HG03064 (cell line): ENCODE data around the gene JMJD1C.
"Not testable (repeated sequence)": the region's sequence is repeated elsewhere in the genome, so short reads cannot be mapped to it uniquely, and the experiment has no call there.

Experiments
- ATAC-seq: cut with Tn5 transposase; IDR thresholded peaks from one replicate; pipeline ENCODE4 v1.9.1; 2021; ENCODE audit warnings: low read depth; ENCODE audit not compliant: unreplicated experiment

The JMJD1C gene

DNA sequence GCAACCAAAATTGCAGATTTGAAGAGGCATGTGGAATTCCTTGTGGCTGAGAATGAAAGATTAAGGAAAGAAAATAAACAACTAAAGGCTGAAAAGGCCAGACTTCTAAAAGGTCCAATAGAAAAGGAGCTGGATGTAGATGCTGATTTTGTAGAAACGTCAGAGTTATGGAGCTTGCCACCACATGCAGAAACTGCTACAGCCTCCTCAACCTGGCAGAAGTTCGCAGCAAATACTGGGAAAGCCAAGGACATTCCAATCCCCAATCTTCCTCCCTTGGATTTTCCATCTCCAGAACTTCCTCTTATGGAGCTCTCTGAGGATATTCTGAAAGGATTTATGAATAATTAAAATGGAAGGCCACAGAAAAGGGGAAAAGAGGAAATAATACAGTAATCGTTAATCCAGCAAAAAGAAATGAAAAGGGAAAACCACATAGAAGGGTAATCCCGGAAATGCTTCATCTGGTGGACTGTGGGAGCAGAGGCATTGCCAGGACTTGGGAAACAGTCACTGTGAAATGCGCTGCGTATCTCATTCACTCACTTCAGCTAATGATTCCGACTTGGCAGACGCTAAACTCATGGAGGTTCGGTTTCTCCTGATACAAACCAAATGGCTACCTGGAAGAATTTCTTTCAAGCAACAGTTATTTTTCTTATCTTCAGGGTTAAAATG lies 311.8 kb downstream of the JMJD1C start:
- not testable (repeated sequence) for ATAC-seq

DNA sequence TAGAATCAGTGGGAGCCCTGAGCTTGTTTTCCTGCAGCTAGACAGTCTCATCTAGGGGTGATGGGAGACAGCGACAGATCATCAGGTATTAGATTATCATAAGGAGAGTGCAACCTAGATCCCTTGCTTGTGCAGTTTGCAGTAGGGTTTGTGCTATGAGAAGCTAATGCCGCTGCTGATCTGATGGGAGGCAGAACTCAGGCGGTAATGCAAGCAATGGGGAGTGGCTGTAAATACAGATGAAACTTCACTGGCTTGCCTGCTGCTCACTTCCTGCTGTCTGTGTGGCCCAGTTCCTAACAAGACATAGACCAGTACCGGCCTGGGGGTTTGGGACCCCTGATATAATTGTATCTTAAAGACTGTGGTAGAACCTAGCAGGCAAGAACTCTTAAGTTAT lies 315.0 kb downstream of the JMJD1C start:
- ATAC-seq, result no peak

DNA sequence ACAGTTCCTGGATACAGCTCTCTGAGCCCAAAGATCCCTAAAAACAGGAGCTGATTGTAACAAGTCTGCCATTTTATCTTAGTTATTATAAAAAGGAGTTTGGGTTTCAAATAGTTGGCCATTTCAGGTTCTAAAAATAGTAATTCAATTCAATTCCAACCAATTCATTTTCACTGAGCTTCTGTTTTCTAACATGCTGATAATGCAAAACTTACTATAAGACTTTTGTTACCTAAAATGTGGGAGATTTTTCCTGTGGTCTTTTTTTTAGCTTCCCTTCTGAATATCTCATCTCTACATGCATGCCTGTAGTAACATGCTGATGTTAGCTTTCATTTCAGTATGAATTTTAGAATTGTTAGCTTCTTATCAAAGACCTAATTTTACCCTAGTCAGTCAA lies 319.3 kb downstream of the JMJD1C start:
- no peak for ATAC-seq

DNA sequence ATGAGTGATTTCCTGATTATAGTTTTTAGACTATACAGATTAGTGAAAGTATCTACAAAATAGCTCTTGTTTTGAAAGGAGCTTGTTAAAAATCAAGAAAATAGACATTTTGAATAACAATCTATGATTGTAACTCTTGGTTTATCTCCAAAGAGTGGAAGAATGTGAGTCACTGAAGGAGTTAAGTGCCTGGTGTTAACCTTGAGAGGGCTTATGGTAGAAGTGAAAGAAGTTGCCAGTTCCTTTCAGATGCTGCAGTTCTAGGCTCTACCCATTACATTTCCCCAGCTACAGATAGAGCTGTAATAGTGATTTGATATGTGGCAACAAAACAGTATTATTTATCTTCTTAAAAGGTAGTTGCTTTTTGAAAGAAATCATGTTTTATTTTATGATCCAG lies 320.0 kb downstream of the JMJD1C start:
- ATAC-seq, result no peak

DNA sequence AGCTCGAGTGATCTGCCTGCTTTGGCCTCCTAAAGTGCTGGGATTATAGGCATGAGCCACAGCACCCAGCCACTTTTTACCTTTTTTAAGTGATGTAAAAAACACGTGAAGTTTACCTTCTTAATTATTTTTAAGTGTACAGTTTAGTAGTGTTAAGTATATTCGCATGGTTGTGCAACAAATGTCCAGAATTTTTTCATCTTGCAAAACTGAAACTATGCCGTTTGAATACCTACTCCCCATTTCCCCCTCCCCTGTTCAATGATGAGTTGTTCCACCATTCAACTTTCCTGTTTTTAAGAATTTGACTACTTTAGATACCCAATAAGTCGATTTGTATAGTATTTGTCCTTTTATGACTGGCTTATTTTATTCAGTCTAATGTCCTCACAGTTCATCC lies 321.8 kb downstream of the JMJD1C start:
- no peak for ATAC-seq

DNA sequence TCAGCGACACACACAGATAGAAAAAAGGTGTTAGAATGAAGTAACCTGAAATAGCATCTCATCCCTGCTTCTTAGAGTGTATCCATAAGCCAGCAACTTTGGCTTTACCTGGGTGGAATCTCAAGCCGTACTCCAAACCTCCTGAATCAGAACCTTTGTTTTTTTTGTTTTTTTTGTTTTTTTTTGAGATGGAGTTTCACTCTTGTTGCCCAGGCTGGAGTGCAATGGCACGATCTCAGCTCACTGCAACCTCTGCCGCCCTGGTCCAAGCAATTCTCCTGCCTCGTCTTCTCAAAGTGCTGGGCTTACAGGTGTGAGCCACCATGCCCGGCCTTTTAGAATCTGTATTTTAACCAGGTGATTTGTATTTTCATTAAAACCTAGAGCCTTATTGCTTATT lies 323.6 kb downstream of the JMJD1C start:
- ATAC-seq, result no peak

DNA sequence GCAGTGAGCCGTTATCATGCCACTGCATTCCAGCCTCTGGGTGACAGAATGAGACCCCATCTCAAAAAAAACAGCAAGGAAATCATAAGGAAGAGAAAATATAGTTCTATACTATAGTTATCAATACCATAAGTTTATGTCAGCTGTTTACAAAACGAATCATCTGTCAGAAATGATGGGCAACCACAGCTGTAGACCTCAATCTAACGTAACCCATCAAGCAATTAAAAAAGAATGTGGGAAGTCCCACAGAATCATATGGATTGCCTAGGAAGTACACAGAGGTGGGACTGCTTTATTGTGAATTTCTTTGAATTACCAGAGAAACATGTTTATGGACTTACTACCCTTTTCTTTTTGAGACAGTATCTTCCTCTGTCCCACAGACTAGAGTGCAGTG lies 325.7 kb downstream of the JMJD1C start:
- ATAC-seq, result no peak

DNA sequence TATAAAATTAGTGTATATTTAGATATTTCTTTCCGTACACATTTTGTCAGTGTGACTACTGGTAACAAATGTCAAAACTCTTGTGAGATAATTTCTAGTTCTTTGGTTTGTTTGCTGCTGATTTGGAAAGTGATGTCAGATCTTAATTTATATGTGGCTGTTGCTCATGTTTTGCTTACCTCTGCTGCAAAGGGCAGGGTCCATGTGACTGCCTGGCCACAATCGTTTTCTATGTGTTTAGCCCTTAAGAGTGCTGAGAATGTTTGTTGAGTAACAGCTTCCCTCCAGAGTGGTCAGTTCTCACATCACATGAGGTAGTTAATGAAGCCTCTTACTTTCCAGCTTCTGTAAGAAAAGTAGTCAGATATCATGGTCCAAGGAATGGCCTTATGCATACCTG lies 328.5 kb downstream of the JMJD1C start:
- ATAC-seq, result no peak

DNA sequence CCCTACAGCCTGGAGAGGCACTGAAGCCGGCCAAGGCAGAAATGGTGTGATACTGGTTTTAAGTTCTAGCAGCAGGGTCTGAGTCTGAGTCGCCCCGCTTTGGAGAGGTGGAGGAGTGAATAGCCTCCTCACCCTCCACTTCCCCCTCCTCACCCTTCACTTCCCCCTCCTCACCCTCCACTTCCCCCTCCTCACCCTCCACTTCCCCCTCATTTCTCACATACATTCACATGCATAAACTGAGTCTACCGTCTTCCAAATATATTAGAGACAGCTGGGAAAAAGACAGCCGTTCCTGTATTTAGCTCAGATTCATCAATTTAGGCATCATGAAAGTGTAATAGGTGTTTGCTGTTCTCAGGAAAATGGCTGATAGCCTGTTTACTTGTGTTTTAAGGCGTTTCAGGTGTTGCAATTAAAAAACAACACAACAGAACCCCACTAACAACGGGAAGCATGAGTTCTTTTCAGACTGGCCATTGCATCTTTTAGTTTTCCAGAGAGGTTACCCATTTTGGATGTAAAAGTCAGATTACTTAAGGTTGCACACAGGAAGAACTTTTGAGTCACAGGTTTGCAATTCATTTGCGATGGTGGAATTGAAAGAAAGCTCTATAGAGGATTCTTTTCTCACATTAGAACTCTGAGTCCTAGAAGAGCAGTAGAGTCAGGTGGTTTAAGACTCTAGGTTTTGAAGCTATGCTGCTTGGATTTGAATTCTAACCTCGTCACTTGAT lies 331.8 kb downstream of the JMJD1C start:
- no peak for ATAC-seq

DNA sequence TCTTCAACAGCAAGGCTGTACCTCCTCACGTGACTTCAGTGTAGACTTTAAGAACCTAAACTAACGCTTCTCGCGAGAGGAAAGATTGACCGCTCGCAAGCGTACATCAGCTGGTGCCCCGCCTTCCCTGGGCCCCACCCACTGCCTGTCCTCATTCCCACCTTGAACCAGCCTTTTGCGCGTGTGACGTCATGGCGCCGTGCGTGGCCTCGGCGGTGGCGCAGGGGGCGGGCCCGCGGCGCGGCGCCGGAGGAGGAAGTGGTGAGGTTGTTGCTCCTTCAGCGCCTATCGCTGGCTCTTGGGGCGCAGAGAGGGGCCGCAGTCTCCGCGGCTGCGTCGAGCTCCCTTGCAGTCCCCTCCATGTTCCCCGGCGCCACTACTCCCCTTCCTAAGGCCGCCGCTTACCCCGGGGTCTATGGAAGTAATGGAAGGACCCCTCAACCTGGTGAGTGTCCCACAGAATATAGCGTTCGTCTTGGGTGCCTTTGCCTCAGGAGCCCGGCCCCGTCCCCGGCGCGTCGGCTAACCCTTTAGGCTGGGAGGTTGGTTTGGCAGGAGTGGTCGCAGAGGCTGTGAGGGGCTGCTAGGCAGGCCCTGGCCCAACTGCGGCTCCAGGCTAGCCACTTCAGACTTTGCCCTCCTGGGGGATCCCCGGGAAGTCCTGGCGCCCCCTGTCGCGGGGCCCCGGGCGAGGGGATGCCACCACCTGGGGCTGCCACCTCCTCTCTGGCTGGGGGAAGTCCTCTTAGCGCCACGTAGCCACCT lies 332.5 kb downstream of the JMJD1C start, which contains the start of gene NRBF2:
TSS of gene NRBF2 (plus strand) at position 273 of the 765 bp plus-strand sequence. CDS start at position 416, 143 bp downstream.
- peak; percentile 96 for ATAC-seq

DNA sequence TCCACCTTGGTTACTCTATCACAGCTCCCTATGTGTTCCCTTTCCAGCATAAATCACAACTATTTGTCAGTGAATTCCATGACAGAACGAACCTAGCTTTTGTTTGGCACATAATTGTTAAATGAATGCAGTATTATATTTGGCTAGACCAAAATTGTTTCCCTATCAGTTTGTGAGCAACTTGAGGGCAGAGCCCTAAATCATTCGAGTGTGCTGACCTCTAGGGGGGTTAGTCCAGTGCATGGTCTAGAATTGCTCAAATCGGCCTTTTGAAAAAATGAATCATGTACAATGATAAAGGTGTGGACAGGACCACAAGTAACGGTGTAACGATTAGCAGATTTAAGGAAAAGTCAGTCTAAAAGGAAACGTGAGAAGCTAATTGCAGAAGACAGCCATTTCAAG lies 333.1 kb downstream of the JMJD1C start:
- no peak for ATAC-seq

DNA sequence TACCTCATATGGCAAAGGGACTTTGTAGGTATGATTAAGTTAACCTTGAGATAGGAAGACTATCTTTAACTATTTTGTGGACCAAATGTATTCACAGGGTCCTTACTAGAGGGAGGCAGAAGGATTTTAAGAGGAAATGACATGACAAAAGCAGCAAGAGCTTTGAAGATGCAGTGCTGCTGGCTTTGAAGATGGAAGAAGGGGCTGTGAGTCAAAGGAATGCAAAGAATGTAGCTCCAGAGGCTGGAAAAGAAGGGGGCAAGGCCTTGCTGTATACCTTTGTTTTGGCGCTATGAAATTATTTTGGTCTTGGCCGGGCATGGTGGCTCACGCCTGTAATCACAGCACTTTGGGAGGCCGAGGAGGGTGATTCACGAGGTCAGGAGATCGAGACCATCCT lies 335.9 kb downstream of the JMJD1C start:
- ATAC-seq, result no peak

DNA sequence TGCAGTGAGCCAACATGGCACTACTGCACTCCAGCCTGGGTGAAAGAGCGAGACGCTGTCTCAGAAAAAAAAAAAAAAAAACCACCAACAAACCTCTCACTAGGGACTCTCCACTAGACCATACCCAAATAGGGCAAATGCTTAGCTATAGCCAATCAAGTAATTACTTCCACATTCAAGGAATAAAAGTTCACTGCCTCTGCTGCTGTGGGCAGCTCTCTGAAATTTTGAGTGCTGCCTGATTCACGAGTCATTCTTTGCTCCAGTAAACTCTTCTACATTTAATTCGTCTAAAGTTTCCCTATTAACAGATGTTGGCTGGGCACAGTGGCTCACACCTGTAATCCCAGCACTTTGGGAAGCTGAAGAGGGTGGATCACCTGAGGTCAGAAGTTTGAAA lies 337.3 kb downstream of the JMJD1C start:
- no peak for ATAC-seq

DNA sequence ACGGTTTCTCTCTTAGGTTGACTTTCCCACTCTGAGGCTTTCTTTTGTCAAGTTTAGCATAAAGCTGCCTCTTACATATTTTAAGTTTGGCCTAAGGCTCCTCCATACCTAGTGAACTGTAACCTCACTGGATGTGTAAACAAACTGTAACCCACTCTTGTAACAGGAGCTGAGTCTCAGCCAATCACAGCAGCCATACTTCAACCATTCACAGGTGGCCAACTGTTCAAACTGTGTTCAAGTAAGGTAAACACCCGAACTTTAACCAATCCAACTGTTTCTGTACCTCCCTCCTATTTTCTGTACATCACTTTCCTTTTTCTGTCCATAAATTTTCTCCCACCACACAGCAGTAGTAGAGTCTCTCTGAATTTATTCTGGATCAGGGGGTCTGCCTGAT lies 340.3 kb downstream of the JMJD1C start:
- ATAC-seq, result no peak

DNA sequence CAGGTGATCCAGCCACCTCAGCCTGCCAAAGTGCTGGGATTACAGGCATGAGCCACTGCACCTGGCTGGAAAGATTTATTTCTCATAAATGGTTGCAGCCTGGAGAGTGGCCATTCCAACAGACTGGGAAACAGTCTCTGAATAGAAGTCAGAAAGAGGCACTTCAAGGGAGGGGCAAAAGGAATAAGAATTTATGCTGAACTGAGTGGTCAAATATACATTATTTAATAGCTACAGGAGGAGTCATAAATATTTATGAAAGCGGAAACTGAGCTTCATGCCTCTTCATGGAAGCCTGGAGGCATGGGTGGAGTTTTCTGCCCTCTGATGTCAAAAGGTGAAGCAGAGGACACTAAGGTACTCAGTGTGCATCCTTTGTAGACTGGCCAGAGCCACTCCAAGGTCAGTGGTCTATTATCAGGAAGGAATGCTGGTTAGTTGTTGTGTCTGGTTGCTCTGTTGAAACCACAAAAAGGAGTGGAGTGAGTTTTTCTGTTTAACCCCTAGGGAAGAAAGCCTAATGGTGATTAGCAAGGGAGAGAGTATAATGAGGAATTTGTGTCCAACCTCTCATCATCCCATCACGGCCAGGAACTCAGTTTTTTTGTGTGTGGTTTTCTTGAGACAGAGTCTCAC lies 341.9 kb downstream of the JMJD1C start:
- no peak for ATAC-seq

DNA sequence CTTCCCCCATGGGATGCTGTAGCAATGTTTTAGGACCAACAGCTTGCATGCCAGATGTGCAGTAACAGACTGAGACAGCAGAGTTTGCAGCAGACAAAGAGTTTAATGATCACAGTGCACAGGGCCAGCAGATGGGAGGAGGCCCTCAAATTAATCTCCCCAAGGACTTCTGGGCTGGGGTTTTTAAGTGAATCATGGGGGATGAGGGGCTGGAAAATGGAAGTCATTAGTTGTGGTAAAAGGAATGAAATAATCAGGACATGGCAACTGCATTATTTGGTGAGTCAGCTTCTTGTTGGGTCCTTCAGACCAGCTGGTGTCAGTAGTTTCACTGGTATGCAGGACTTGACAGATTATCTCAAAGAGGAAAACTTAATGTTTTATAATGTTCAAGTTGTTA lies 345.2 kb downstream of the JMJD1C start:
- ATAC-seq, result no peak

DNA sequence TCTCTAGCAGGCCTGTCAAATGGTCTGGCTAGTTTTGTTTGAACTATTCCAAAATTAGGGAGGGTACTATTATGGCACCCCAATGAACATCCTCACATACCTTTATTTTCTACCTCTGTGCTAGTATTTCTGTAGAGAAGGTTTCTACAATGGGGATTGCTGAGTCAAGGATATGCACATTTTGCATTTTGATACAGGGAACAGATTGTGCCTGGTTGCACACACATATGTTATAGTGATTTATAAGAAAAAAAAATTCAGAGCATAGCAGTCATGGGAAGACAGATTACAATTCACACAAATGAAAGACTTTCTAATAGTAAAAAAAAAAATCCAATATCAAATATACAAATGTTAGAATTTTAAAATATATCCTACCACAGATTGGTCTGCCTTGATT lies 346.7 kb downstream of the JMJD1C start:
- ATAC-seq, result no peak
